Measurements from ENCODE around the gene HIC1.
A peak's percentile ranks its signal among the peaks of the same experiment; 100 is the strongest.

Gene HIC1

DNA sequence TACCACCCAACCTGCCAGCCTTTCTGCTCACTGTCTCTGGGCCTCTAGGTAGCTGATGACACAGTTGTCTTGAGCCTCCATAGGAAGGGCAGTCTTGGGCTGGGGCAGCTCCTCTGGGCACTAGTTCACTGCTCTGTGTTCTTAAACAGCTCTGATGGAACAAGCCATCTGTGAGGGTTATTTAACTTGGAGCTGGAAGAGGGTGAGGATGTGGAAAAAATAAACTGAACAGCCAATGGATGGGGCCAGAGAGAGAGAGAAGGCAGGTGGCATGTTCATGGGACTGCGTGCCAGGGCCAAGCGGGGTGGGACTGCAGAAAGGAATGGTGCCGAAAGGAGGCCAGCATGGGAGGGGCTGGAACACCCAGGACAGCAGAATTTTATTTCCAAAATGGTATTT is 52.6 kb downstream of the HIC1 start:
- no peak for DNase-seq

DNA sequence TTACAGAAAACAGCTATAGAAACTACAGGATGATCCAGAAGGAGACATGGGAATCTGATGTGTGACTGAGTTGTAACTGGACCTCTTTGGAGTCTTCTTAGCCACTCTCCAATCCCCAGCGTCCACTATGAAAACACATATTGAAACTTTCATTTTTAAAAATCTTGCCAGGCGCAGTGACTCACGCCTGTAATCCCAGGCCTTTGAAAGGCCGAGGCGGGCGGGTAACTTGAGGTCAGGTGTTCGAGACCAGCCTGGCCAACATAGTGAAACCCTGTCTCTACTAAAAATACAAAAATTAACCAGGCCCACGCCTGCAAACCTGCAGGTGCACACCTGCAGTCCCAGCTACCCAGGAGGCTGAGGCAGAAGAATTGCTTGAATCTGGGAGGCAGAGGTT is 53.3 kb downstream of the HIC1 start:
- no peak for DNase-seq

DNA sequence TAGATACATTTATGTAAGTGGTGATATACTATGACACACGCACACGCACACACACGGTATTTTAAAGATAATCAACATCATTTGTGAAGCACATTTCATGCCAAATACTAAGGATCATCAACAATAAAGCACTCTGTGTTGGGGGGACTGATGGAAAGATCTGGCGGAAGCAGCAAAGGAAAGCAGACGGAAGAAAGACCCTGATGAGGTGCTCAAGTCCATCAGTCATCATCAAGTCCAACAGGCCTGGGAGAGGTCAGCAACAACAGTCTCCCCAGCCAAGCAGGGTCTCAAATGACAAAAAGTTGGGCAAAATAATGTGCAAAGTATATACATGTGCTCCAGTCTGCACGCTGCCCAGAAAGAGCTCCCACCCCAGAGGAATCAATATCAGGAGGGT is 55.5 kb downstream of the HIC1 start:
- DNase-seq: peak; percentile 25

DNA sequence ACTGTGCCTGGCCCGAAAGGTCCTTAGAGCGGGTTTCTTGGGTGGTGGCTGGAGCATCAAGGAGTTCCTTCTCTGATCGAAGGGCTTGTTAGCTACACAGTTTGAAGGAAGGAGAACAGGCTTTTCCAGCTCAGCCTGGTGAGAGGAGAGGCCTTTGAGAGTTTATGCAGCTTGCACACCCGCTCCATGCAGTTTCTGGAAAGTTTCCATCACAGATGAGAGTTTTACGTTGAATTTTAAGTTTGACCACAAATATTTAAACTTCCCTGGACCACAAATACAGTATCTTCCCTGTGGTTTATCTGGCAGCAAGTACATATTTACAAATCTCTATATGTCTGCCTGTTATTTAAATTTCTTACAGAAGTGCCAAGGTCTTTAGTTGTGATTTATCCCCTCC is 56.8 kb downstream of the HIC1 start:
- peak; percentile 97 for DNase-seq

Data from fibroblast of skin of right biceps (primary cell).